ENCODE data around the gene PCDHA8.
A peak's percentile ranks its signal among the peaks of the same experiment; 100 is the strongest.
"Not testable (repeated sequence)": the region's sequence is repeated elsewhere in the genome, so short reads cannot be mapped to it uniquely, and the experiment has no call there.

Gene PCDHA8

DNA sequence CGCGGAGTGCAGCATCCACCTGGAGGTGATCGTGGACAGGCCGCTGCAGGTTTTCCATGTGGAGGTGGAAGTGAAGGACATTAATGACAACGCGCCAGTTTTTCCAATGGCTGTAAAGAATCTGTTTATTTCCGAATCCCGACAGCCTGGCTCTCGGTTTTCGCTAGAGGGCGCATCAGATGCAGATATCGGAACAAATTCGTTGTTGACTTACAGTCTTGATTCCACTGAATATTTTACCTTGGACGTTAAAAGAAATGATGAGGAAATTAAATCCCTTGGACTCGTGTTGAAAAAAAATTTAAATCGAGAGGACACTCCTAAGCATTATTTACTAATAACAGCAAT lies 39.5 kb upstream of the PCDHA8 start:
- H3K4me3 ChIP-seq (replicated peaks; ENCODE audit: low read depth, low read length): peak overlapping the region; percentile 37
- TF ChIP-seq, protein P1, sequence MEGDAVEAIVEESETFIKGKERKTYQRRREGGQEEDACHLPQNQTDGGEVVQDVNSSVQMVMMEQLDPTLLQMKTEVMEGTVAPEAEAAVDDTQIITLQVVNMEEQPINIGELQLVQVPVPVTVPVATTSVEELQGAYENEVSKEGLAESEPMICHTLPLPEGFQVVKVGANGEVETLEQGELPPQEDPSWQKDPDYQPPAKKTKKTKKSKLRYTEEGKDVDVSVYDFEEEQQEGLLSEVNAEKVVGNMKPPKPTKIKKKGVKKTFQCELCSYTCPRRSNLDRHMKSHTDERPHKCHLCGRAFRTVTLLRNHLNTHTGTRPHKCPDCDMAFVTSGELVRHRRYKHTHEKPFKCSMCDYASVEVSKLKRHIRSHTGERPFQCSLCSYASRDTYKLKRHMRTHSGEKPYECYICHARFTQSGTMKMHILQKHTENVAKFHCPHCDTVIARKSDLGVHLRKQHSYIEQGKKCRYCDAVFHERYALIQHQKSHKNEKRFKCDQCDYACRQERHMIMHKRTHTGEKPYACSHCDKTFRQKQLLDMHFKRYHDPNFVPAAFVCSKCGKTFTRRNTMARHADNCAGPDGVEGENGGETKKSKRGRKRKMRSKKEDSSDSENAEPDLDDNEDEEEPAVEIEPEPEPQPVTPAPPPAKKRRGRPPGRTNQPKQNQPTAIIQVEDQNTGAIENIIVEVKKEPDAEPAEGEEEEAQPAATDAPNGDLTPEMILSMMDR (IDR thresholded peaks at IDR 0.05; ENCODE audit: low read length, missing control alignments): peak; percentile 16
- DNase-seq (ENCODE audit: low read depth): peak; percentile 10

DNA sequence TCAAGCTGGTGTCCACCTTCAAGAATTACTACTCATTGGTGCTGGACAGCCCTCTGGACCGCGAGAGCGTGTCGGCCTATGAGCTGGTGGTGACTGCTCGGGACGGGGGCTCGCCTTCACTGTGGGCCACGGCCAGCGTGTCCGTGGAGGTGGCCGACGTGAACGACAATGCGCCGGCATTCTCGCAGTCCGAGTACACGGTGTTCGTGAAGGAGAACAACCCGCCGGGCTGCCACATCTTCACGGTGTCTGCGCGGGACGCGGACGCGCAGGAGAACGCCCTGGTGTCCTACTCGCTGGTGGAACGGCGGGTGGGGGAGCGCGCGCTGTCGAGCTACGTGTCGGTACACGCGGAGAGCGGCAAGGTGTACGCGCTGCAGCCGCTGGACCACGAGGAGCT lies 38.6 kb upstream of the PCDHA8 start:
- not testable (repeated sequence) for H3K4me3 ChIP-seq (replicated peaks; ENCODE audit: low read depth, low read length); DNase-seq (ENCODE audit: low read depth)

DNA sequence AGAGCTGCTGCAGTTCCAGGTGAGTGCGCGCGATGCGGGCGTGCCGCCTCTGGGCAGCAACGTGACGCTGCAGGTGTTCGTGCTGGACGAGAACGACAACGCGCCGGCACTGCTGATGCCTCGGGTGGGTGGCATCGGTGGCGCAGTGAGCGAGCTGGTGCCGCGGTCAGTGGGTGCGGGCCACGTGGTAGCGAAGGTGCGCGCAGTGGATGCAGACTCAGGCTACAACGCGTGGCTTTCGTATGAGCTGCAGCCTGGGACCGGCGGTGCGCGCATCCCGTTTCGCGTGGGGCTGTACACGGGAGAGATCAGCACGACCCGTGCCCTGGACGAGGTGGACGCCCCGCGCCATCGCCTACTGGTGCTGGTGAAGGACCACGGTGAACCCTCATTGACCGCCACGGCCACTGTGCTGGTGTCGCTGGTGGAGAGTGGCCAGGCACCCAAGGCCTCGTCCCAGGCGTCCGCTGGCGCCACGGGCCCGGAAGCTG lies 38.2 kb upstream of the PCDHA8 start:
- no peak overlapping the region for H3K4me3 ChIP-seq (replicated peaks; ENCODE audit: low read depth, low read length)
- TF ChIP-seq, protein P1 (IDR thresholded peaks at IDR 0.05; ENCODE audit: low read length, missing control alignments): no peak

DNA sequence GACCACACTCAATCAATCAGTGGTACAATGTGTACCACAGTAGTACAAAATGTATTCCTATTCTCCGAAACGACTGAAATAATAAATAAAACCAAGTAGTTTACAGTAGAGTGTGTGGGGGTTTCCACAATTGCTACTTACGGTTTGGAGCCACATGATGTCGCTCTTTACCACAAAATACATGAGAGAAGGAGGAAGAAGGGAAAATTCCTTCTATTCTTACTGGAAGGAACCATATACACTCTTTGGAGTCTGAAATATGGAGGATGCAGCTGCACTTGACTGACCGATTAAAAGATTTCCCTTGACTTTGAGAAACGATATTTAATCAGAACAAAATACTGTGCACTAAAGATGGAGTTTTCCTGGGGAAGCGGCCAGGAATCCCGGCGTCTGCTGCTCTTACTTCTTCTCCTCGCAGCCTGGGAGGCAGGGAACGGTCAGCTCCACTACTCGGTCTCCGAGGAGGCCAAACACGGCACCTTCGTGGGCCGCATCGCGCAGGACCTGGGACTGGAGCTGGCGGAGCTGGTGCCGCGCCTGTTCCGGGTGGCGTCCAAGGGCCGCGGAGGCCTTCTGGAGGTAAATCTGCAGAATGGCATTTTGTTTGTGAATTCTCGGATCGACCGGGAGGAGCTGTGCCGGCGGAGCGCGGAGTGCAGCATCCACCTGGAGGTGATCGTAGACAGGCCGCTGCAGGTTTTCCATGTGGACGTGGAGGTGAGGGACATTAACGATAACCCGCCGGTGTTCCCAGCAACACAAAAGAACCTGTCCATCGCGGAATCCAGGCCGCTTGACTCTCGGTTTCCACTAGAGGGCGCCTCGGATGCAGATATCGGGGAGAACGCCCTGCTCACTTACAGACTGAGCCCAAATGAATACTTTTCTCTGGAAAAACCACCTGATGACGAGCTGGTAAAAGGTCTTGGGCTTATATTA lies 33.9 kb upstream of the PCDHA8 start, which contains the start of gene PCDHA4:
Gene PCDHA4, plus strand, starts transcription at position 235 of the 942 bp plus-strand sequence.
- DNase-seq (ENCODE audit: low read depth): peak; percentile 6
- TF ChIP-seq, protein P1 (IDR thresholded peaks at IDR 0.05; ENCODE audit: low read length, missing control alignments): peak; percentile 15
- H3K4me3 ChIP-seq (replicated peaks; ENCODE audit: low read depth, low read length): peak within 1 kb of the TSS; percentile 28

More for the DNA sequence above, 38.2 kb upstream of the PCDHA8 start:
- no peak for DNase-seq (ENCODE audit: low read depth)

DNA sequence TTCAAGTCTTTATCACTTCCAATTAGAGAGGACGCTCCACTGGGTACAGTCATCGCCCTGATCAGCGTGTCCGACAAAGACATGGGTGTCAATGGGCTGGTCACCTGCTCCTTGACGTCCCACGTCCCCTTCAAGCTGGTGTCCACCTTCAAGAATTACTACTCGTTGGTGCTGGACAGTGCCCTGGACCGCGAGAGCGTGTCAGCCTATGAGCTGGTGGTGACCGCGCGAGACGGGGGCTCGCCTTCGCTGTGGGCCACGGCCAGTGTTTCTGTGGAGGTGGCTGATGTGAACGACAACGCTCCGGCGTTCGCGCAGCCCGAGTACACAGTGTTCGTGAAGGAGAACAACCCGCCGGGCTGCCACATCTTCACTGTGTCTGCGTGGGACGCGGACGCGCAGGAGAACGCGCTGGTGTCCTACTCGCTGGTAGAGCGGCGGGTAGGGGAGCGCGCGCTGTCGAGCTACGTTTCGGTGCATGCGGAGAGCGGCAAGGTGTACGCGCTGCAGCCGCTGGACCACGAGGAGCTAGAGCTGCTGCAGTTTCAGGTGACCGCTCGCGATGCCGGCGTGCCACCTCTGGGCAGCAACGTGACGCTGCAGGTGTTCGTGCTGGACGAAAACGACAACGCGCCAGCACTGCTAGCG lies 32.6 kb upstream of the PCDHA8 start:
- not testable (repeated sequence) for DNase-seq (ENCODE audit: low read depth)

DNA sequence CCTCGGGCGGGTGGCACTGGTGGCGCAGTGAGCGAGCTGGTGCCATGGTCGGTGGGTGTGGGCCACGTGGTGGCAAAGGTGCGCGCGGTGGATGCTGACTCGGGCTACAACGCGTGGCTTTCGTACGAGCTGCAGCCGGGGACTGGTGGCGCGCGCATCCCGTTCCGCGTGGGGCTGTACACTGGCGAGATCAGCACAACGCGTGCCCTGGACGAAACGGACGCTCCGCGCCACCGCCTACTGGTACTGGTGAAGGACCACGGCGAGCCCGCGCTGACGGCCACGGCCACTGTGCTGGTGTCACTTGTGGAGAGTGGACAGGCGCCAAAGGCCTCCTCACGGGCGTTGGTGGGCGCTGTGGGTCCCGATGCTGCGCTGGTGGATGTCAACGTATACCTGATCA lies 32.1 kb upstream of the PCDHA8 start:
- TF ChIP-seq, protein P1 (IDR thresholded peaks at IDR 0.05; ENCODE audit: low read length, missing control alignments): no peak
- no peak for DNase-seq (ENCODE audit: low read depth)
- no peak overlapping the region for H3K4me3 ChIP-seq (replicated peaks; ENCODE audit: low read depth, low read length)

More for the DNA sequence above, 32.6 kb upstream of the PCDHA8 start:
- H3K4me3 ChIP-seq (replicated peaks; ENCODE audit: low read depth, low read length): not testable (repeated sequence)

DNA sequence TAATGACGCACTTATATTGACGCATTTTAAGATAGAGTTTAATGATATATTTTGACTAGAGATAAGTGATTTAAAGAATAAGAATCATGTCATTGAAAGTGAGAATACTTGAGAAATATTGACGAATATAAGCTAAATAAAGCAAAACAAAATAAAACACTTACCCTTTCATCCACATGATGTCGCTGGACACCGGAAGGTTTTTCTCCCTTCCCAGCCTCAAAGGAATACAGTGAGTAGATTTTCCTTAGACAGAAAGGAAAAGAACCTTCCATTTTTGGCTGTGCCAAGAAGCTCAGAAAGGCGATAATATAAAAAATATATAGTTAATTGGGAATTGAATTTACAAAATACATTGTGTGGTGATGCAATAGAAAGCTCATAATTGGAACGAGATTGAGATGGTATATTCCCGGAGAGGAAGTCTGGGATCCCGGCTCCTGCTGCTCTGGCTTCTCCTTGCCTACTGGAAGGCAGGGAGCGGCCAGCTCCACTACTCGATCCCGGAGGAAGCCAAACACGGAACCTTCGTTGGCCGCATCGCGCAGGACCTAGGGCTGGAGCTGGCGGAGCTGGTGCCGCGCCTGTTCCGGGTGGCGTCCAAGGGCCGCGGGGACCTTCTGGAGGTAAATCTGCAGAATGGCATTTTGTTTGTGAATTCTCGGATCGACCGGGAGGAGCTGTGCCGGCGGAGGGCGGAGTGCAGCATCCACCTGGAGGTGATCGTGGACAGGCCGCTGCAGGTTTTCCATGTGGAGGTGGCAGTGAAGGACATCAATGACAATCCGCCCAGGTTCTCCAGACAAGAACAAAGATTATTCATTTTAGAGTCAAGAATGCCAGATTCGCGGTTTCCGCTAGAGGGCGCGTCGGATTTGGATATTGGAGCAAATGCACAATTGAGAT lies 19.4 kb upstream of the PCDHA8 start, which contains the start of gene PCDHA5:
Gene PCDHA5, plus strand, starts transcription at position 239 of the 906 bp plus-strand sequence.
- peak; percentile 18 for DNase-seq (ENCODE audit: low read depth)
- H3K4me3 ChIP-seq (replicated peaks; ENCODE audit: low read depth, low read length): no peak within 1 kb of the TSS
- TF ChIP-seq, protein P1 (IDR thresholded peaks at IDR 0.05; ENCODE audit: low read length, missing control alignments): peak; percentile 42
